Activated T-cell treated with anti-CD3 and anti-CD28 coated beads, Interleukin-2, amount 50 U/mL, for 48 hours (primary cell): ENCODE data around the gene DLG1.

Source experiments
- DNase-seq, 2 experiments: peaks; one replicate each; pipeline ENCODE4 v3.0.0-alpha.2; 2020

DLG1 gene

DNA sequence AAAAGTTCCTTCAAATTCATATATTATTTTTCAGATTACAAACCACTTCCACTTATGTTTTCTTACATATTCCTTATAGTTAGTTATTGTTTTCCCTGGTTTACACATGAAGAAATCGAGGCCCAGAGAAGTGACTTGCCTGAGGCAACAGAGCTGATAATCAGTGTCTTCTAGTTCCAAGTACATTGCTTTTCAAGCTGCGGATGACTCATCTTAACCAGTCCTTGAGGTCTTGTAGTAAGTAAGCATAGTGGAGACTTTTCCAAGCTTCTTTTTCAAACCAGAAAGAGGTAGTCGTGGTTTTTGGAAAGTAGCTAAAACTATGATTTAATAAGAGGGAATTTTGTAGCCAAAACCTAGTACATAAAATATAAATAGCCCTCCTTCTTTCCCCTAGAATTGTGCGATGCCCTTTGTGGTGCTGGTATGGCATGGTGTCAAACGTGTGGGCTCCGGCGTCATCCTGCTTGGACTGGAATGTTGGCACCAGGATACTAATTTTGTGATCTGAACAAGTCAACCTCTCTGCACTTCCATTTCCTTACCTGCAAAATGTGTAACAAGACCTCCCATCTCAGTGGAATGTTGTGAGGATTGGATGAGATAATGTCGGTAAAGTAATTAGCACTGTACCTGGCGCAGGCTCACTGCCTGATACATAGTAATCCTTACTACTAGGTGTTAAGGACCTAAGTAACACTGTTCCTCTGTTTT is 19.0 kb upstream of the DLG1 start:
- DNase-seq, result no peak

DNA sequence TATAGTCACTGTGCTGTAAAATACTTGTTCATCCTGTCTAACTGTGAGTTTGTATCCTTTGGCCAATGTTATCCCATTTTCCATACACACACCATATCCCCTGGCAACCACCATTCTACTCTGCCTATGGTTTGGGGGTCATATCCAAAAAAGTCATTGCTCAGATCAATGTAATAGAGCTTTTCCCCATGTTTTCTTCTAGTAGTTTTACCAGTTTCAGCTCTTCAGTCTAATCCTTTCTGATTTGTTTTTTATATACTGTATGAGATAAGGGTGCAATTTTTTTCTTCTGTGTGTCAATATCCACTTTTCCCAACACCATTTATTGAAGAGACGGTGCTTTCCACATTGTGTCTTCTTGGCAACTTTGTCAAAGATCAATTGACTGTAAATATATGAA is 14.0 kb upstream of the DLG1 start:
- DNase-seq, result no peak

DNA sequence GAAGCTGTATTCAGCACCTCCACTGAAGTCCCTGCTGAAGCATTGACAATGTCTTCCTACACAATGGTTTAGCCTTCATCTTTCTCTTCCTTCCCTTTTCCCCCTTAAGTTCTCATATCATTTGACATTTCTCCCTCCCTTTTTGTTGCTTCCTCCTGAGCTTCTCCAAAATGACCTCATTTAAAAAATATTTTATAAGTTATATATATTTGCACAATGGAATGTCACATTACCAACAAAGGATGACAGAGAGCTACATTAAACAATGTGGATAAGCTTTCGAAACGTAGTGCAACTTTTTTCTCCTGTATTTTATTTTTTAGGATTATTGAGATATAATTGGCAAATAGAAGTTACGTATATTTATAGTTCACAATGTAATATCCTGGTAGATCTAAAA is 13.2 kb upstream of the DLG1 start:
- no peak for DNase-seq

GRCh38 chr3:197309528-197310361 is 11.3 kb upstream of the DLG1 start:
- DNase-seq, result no peak

- DNase-seq, result no peak
Observed at GRCh38 chr3:197308591-197308990, 10.2 kb upstream of the DLG1 start.

DNA sequence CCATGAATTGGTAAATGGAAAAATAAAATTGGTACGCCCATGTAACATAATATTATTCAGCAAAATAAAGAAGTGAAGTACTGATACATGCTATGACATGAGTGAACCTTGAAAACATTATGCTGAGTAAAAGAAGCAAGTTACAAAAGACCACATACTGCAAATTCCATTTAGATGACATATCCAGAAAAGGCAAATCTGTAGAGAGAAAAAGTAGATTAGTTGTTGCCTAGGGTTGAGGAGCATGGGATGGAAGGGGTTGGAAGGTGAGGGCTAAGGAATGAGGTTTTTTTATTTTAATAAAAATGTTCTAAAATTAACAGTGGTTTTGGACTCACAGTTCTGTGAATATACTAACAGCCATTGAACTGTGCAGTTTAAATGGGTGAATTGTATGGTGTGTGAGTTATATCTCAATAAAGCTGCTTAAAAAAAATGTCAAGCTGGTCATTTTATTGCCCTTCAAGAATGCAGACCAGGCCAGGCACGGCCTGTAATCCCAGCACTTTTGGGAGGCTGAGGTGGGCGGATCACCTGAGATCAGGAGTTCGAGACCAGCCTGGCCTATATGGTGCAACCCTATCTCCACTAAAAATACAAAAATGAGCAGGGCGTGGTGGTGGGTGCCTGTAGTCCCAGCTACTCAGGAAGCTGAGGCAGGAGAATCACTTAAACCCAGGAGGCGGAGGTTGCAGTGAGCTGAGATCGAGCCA is 8.1 kb upstream of the DLG1 start:
- no peak for DNase-seq

- DNase-seq, result no peak
Observed at GRCh38 chr3:197305854-197306253, 7.4 kb upstream of the DLG1 start.

GRCh38 chr3:197303452-197303851 is 5.0 kb upstream of the DLG1 start:
- DNase-seq, result no peak

GRCh38 chr3:197302696-197303341 is 4.4 kb upstream of the DLG1 start:
- no peak for DNase-seq

DNA sequence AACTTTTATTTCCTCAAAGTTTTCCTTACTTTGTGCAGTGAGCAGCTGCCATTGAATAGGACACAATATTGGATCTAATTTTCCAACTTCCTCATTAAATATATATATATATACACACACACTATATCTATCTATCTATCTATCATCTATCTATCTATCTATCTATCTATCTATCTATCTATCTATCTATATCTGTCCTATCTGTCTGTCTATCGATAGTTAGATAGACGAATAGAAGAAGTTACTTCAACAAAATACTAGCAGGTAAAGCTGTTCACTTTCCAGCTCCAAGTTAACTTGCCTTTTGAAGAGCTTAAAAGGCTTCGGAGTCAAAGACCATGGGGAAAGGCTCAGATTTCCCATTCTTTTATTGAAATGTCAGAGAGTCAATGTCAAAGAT is 3.6 kb upstream of the DLG1 start:
- no peak for DNase-seq

DNA sequence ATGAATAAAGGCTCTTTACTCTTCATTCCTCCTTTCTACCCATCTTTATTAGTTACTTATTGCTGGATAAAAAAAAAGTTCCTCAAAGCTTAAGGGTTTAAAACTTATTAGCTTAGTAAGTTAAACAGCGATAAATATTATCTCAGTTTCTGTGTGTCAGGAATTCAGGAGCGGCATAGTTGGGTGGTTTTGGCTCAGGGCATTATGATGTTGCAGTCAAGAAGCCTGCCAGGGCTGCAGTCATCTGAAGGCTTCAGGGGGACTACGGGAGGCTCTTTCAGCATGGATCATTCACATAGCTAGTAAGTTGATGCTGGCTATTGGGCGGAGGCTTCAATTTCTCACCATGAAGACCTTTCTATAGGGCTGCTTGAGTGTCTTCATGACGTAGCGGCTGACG is 1.9 kb upstream of the DLG1 start:
- no peak for DNase-seq

DNA sequence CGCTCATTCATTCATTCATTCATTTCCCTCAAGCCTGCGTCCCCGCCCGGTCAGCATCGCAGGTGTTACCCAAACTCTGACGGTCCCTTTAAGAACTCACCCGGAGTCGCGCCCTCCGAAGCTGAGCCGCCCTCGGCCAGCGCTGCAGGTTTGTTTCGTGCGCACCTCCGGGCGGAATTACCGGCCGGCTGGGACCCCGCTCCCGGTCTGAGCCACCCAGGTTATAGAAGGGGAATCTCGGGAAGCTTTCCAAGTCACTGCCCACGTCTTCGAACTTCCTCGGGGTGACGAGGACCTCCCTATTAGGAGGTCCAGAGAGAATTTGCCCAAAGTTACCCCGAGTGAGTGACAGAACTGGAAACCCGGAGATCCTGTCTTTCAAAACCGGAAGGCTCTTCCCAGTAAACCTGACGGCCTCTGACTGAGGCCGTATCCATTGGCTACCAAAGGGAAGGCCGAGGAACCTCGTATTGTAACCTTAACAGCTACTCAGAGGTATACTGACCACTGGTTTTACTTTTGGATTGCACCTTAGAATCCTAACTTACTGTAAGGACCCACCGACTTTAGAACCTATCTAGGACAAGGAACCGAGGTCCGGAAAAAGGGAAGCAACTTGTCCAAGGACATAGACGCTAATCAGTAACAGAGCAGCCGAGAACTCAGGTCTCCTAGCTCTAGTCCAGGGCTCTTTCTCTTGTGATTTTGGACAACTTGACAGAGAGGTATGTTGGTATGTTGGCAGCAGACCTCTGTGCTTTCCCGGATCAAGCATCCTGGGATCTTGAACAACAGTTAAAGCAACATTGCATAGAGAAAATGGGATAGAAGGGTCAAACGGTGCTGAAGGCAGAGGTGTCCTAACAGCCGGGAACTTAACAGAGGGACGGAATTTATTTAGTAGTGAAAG is 788 bp upstream of the DLG1 start:
- DNase-seq, result peak; percentile 50 to 57

DNA sequence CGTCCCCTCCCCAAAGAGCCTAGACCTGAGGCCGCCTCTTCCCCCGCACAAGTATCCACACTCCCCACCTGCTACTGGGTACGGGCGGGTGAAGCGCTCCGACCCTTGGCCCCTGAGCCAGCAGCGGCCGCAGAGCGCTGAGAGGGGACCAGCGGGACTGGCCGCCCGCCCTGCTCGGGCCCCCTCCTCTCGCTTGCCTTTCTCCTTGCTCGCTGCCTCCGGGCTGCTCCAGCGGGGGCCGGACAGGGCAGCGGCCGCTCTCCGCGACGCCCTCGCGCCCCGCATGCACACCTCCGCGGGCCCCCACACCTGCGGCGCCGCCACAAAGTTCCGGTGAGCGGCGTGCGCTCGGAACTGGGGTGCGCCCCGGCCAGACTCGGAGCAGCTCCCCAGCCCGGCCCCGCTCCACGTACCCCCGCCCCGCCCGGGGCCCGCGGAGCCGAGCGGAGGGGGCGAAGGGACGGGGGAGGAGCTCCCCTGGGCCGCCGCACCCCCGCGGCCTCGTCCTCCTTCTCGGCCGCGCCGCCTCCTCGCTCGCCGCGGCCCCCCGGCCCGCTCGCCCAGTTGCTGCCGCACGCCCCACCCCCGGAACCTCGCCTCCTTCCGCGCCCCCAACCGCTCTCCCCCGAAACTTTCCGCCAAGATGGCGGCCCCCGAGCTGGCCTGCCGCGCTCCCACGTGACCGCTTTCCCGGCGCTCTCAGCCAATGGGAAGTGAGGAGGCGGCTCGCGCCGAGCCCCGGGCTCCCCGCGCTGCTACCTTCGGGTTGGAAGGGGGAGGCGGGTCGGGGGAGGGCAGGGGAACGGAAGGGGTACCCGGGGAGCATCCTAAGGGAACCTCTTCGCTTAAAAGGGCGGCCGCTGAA is 704 bp downstream of the DLG1 start:
- peak; percentile 93 to 94 for DNase-seq

DNA sequence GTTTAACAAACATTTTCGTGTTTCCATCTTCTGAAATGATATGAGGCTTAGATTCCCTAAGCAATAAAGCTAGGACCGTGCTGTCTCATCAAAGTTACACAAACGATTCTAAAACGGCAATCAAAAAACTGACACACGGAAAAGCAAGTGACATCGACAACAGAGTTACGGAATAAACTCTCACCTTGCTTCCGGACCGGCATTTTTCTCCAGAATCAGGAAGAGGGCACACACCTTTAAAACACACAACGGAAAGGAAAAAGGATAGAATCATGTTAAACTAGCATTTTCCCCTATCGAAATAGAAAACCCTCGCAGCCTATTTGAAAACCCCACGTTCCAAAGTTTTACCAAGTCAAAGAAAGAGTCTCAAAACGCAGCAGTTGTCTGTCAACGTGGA is 1.4 kb downstream of the DLG1 start:
- no peak for DNase-seq

DNA sequence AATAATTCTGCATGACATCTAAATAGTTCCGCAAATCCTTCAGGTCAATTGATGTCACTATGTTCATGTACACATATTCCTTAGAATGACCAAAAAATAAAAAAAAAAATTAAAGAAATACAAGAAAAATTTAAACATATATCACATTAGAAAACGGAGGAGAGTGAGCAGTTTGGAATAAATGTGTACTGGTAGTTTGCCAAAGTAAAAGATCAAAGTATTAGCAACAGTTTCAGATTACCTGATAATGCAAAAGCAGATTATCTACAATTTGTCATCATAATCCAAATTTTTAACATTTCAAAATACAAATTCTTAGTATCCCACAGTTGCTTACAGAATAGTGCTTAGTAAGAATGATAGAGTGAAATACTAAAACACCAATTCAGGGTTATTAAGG is 1.9 kb downstream of the DLG1 start:
- DNase-seq, result no peak

- no peak for DNase-seq
Observed at GRCh38 chr3:197295871-197296270, 2.5 kb downstream of the DLG1 start.

DNA sequence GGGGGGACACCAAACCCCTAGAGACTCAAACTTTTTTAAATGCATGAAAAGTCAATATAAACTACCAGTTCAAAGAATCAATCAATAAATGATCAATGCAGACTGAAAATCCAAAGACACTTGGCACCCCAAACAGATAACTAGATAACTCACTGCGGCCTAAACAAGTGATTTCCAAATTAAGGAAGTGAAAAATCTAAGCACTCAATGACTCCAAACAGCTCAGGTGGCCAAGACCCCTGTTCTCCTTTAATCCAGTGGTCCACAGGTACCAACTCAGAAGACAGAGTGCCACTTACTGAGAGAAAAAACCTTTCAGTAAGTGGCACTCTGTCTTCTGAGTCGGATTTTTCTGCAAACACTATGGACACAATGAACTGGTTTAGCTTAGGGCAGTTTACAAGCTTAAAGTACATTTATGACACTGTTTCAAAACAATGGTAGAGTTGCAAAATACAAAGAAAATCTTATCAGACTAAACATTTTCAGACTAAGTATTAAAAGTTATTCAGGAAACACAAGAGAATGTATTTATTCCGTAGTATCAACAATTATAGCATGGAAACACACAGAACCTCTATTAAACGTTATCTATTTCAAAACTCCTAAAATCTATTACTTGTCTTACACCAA is 4.7 kb downstream of the DLG1 start:
- DNase-seq, result no peak

DNA sequence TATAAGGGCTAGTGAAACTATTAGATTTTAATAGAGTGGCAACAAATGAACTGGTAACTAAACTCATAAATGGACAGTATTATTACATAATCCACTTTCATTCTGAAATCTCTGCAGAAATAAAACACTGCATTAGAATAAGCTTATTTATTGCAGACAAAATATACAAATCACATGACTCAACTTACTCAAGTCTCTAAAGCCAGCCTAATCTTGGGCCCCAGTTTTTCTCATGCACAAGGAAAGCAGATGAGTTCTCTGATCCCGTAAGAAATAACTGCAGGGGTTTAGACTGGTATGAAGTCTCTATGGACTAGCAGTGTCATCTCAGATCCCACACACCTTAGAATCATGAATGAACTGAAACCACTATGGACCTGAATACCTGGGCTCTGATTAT is 5.8 kb downstream of the DLG1 start:
- no peak for DNase-seq

DNA sequence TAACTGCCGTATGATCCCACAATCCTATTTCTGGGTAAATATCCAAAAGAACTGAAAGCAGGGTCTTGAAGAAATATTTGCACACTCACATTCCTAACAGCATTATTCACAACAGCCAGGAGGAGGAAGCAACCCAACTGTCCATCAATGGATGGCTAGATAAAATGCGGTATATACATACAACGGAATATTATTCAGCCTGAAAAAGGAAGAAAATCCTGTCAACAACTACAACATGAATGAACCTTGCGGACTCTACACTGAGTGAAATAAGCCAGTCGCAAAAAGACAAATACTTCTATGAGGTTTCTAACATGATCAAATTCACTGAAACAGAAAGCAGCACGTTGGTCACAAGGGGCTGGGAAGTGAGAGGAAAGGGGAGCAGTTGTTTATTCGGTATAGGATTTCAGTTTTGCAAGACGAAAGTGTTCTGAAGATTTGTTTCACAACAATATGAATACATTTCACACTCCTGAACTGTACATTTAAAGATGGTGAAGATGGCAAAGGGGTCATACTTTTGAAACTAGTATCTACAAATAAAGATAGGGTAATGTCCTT is 6.2 kb downstream of the DLG1 start:
- DNase-seq, result no peak

DNA sequence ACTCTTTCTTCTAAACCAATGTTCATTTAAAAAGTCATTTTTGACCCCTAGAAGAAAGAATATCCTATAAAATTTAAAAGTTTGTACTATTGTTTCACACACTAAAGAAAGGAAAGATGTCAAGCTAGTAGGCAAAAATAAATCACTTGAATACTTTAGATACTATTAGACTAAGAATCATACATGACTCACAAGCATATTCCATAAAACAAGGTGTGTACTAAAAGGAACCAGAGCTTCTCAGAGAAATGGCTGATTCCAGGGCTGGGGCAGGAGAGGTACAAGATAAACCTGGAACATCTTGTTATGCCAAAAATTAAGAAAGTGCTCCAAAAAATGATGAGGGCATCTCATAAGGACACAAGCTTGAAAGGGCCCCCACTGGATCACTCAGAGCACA is 8.7 kb downstream of the DLG1 start:
- DNase-seq, result no peak
